Suprapubic skin (tissue), 4 donors: Measurements from ENCODE around the gene MTAP. TPM values are rescaled to one million over a fixed set of nuclear protein-coding genes. Genes with fewer than 3 reads are reported as not detected.

Experiments used
- DNase-seq, 2 donors: peaks; one replicate each; pipeline ENCODE4 v3.0.0-alpha.2; 2019; ENCODE audit warnings: low spot score in 2 of 2
- H3K27ac ChIP-seq: fragments of 200-600 bp; sonication (generic); one replicate; pipeline ENCODE4 v1.5.1; 2019
- H3K27me3 ChIP-seq: fragments of 200-600 bp; sonication (generic); one replicate; pipeline ENCODE4 v1.5.1; 2019
- H3K36me3 ChIP-seq: fragments of 200-600 bp; sonication (generic); one replicate; pipeline ENCODE4 v1.5.1; 2019
- H3K4me1 ChIP-seq: fragments of 200-600 bp; sonication (generic); one replicate; pipeline ENCODE4 v1.5.1; 2019
- H3K4me3 ChIP-seq: fragments of 200-600 bp; sonication (generic); one replicate; pipeline ENCODE4 v1.5.1; 2019; ENCODE audit warnings: mild to moderate bottlenecking
- H3K9me3 ChIP-seq: fragments of 200-600 bp; sonication (generic); one replicate; pipeline ENCODE4 v1.5.1; 2019
- CTCF ChIP-seq, 2 donors: fragments of 200-600 bp in 1 of 2; fragments of 450-650 bp in 1 of 2; sonication (generic) in 1 of 2; IDR thresholded peaks; one replicate each; pipeline ENCODE4 v1.5.1; 2016 to 2019; ENCODE audit warnings: antibody characterized with exemption in 2 of 2, mild to moderate bottlenecking in 1 of 2, moderate library complexity in 1 of 2
- EP300 ChIP-seq: sonication (generic); formaldehyde crosslinking; IDR thresholded peaks from one replicate; pipeline ENCODE4 v1.6.1; 2017; ENCODE audit warnings: antibody characterized with exemption
- POLR2A ChIP-seq, 2 donors: fragments of 450-650 bp; IDR thresholded peaks; one replicate each; pipeline ENCODE4 v1.6.1; 2017; ENCODE audit warnings: antibody characterized with exemption in 2 of 2, mild to moderate bottlenecking in 2 of 2, moderate library complexity in 2 of 2
- POLR2AphosphoS5 ChIP-seq, 3 donors: sonication (generic); formaldehyde crosslinking; IDR thresholded peaks; one replicate each; pipeline ENCODE4 v1.6.1; 2017; ENCODE audit warnings: antibody characterized with exemption in 3 of 3
- WGBS: methylation state at CpG from one replicate; pipeline ENCODE4 v1.1.5; 2018; 5-methylcytosine and 5-hydroxymethylcytosine counted together
- total RNA-seq, 4 donors: library from RNA; depleted of rRNA; stranded (reverse); fragments of >200 nt; gene quantifications; one replicate each; pipeline ENCODE4 v1.1.0, GENCODE V29; 2016

MTAP gene
- total RNA-seq, 4 donors from 2014 or later: 15.2 to 24.9 (median 22.1) TPM

DNA sequence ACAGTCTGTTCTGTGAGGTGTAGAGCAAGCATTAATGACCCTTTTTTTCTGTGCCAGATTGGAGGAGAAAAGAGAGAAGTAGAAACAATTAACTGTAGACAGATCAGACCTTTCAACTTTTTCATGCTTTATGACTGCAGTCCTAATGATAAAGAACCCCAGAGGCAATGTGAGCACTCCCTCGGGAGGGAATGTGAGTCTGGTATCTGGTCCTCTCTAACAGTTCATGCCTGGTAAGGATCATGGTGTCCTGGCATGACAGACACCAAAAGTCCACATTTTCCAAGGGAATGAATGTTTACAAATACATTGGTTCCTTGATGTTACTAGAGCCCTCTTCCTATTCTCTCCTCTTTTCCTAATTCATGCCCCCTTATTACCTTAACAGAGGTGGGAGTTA is 70.3 kb downstream of the MTAP start:
- Histone ChIP-seq H3K4me3 (no peak overlapping the region), H3K36me3 (peaks cover 14% of the 10 kb centered on the region), H3K4me1 (no peaks in the 10 kb centered on the region), H3K27ac (no peak overlapping the region), H3K27me3 (no peaks in the 10 kb centered on the region), H3K9me3 (peaks cover 17% of the 10 kb centered on the region)
- TF ChIP-seq POLR2AphosphoS5 (IDR thresholded peaks at IDR 0.05) (no peak), POLR2A (IDR thresholded peaks at IDR 0.05) (no peak), EP300 (no peak), CTCF (IDR thresholded peaks at IDR 0.05) (no peak)
- 43% methylated on average over 1 of the region's 1 CpG for WGBS
- DNase-seq: no peak

GRCh38 chr9:21873540-21874221 is 71.2 kb downstream of the MTAP start:
- WGBS: 88% methylated on average over 6 of the region's 6 CpGs
- H3K4me3 ChIP-seq: no peak overlapping the region
- H3K27ac ChIP-seq: no peak overlapping the region
- peaks cover 17% of the 10 kb centered on the region for H3K9me3 ChIP-seq
- H3K36me3 ChIP-seq: peaks cover 14% of the 10 kb centered on the region
- DNase-seq: no peak
- no peaks in the 10 kb centered on the region for H3K27me3 ChIP-seq
- TF ChIP-seq CTCF (IDR thresholded peaks at IDR 0.05) (no peak), POLR2A (IDR thresholded peaks at IDR 0.05) (no peak)
- no peaks in the 10 kb centered on the region for H3K4me1 ChIP-seq

GRCh38 chr9:21875893-21876292 is 73.5 kb downstream of the MTAP start:
- H3K4me1 ChIP-seq: no peaks in the 10 kb centered on the region
- DNase-seq: no peak
- no peak overlapping the region for H3K4me3 ChIP-seq
- H3K9me3 ChIP-seq: peaks cover 21% of the 10 kb centered on the region
- H3K27me3 ChIP-seq: no peaks in the 10 kb centered on the region
- H3K36me3 ChIP-seq: peaks cover 7% of the 10 kb centered on the region
- 96% methylated on average over 4 of the region's 4 CpGs for WGBS
- TF ChIP-seq POLR2AphosphoS5 (IDR thresholded peaks at IDR 0.05) (no peak), POLR2A (IDR thresholded peaks at IDR 0.05) (no peak), EP300 (no peak), CTCF (IDR thresholded peaks at IDR 0.05) (no peak)
- no peak overlapping the region for H3K27ac ChIP-seq

- peaks cover 13% of the 10 kb centered on the region for H3K9me3 ChIP-seq
- H3K36me3 ChIP-seq: no peaks in the 10 kb centered on the region
- DNase-seq: no peak
- no peak for TF ChIP-seq CTCF (IDR thresholded peaks at IDR 0.05)
- no peak for TF ChIP-seq POLR2A (IDR thresholded peaks at IDR 0.05)
- TF ChIP-seq POLR2AphosphoS5 (IDR thresholded peaks at IDR 0.05): no peak
- TF ChIP-seq EP300: no peak
- no peaks in the 10 kb centered on the region for H3K4me1 ChIP-seq
- no peak overlapping the region for H3K4me3 ChIP-seq
- H3K27ac ChIP-seq: no peak overlapping the region
- WGBS: 82% methylated on average over 3 of the region's 3 CpGs
- no peaks in the 10 kb centered on the region for H3K27me3 ChIP-seq
Measured at GRCh38 chr9:21883642-21884041, 81.2 kb downstream of the MTAP start.

- WGBS: 88% methylated on average over 1 of the region's 1 CpG
- Histone ChIP-seq H3K27ac (no peak overlapping the region), H3K27me3 (no peaks in the 10 kb centered on the region), H3K4me1 (no peaks in the 10 kb centered on the region), H3K4me3 (no peak overlapping the region), H3K9me3 (peaks cover 14% of the 10 kb centered on the region), H3K36me3 (peaks cover 15% of the 10 kb centered on the region)
- no peak for DNase-seq
- TF ChIP-seq POLR2A (IDR thresholded peaks at IDR 0.05): no peak
- no peak for TF ChIP-seq CTCF (IDR thresholded peaks at IDR 0.05)
- TF ChIP-seq EP300: no peak
- no peak for TF ChIP-seq POLR2AphosphoS5 (IDR thresholded peaks at IDR 0.05)
Measured at GRCh38 chr9:21889673-21890072, 87.2 kb downstream of the MTAP start.
